Activated CD4-positive, alpha-beta T cell treated with anti-CD3 and anti-CD28 coated beads for 24 hours (primary cell): ENCODE data around the gene HINFP.
"Not testable (repeated sequence)": the region's sequence is repeated elsewhere in the genome, so short reads cannot be mapped to it uniquely, and the experiment has no call there.

ENCODE experiments used
- DNase-seq, 2 donors: peaks; one replicate each; pipeline ENCODE4 v3.0.0-alpha.2; 2020; ENCODE audit warnings: low read depth in 2 of 2

HINFP gene

GRCh38 chr11:119117004-119117706, 4.2 kb upstream of the HINFP start:
- no peak for DNase-seq

GRCh38 chr11:119118227-119118626, 3.2 kb upstream of the HINFP start:
- no peak for DNase-seq

- DNase-seq, result no peak
Measured at GRCh38 chr11:119118946-119119345, 2.4 kb upstream of the HINFP start.

GRCh38 chr11:119120639-119121007, 757 bp upstream of the HINFP start:
- DNase-seq, result no peak

- DNase-seq, result no peak
Measured at GRCh38 chr11:119121811-119122124, 388 bp downstream of the HINFP start.

- no peak for DNase-seq
Measured at GRCh38 chr11:119125821-119126220, 4.4 kb downstream of the HINFP start.

- no peak for DNase-seq
Measured at GRCh38 chr11:119126675-119127268, 5.4 kb downstream of the HINFP start.

GRCh38 chr11:119130662-119131061, 9.3 kb downstream of the HINFP start:
- no peak for DNase-seq

GRCh38 chr11:119134389-119134978, 13.1 kb downstream of the HINFP start:
- DNase-seq, result no peak

GRCh38 chr11:119139276-119139675, 17.9 kb downstream of the HINFP start:
- not testable (repeated sequence) for DNase-seq

- no peak for DNase-seq
Measured at GRCh38 chr11:119144825-119145486, 23.6 kb downstream of the HINFP start.

GRCh38 chr11:119145551-119145950, 24.2 kb downstream of the HINFP start:
- DNase-seq, result no peak

- DNase-seq, result no peak
Measured at GRCh38 chr11:119147604-119148333, 26.4 kb downstream of the HINFP start.

- no peak for DNase-seq
Measured at GRCh38 chr11:119148720-119149017, 27.3 kb downstream of the HINFP start.

GRCh38 chr11:119149018-119149785, 27.8 kb downstream of the HINFP start, which contains the start of gene ABCG4:
ABCG4 (plus strand) TSS chr11:119149052; CDS start chr11:119149966, 914 bp downstream.
- DNase-seq, result no peak

GRCh38 chr11:119149786-119150275, 28.5 kb downstream of the HINFP start:
- DNase-seq, result no peak

GRCh38 chr11:119152043-119152442, 30.7 kb downstream of the HINFP start:
- DNase-seq, result no peak

- no peak for DNase-seq
Measured at GRCh38 chr11:119152604-119153003, 31.2 kb downstream of the HINFP start.

- DNase-seq, result no peak
Measured at GRCh38 chr11:119153049-119153818, 31.9 kb downstream of the HINFP start.

GRCh38 chr11:119154178-119154577, 32.8 kb downstream of the HINFP start:
- DNase-seq, result no peak
